Activated naive CD4-positive, alpha-beta T cell treated with anti-CD3 and anti-CD28 coated beads, Interleukin-2, amount 10 ng/mL, durations not matched to agents 7 days and 5 days (primary cell): Measurements from ENCODE around the gene TMEM176A.
"Not testable (repeated sequence)": the region's sequence is repeated elsewhere in the genome, so short reads cannot be mapped to it uniquely, and the experiment has no call there.

Experiments used
- CTCF ChIA-PET: fragments of 350-600 bp; sonication (Branson Sonifier 250); formaldehyde crosslinking; loops from one replicate; lab custom pipeline; 2021; ENCODE audit warnings: antibody characterized with exemption; lab: Charles Lee
- DNase-seq: peaks from one replicate; pipeline ENCODE4 v3.0.0-alpha.2; 2020
- H3K27ac Mint-ChIP-seq: one replicate; pipeline ENCODE4 v1.8.0; 2021; ENCODE audit warnings: mild to moderate bottlenecking, moderate library complexity, mixed read lengths
- H3K27me3 Mint-ChIP-seq: one replicate; pipeline ENCODE4 v1.8.0; 2021; ENCODE audit warnings: mild to moderate bottlenecking, mixed read lengths
- H3K36me3 Mint-ChIP-seq: one replicate; pipeline ENCODE4 v1.8.0; 2021; ENCODE audit warnings: mixed read lengths
- H3K4me1 Mint-ChIP-seq: one replicate; pipeline ENCODE4 v1.8.0; 2021; ENCODE audit warnings: mixed read lengths
- H3K4me3 Mint-ChIP-seq: one replicate; pipeline ENCODE4 v1.8.0; 2021; ENCODE audit warnings: mild to moderate bottlenecking, moderate library complexity, mixed read lengths
- H3K9me3 Mint-ChIP-seq: one replicate; pipeline ENCODE4 v1.8.0; 2021; ENCODE audit warnings: mixed read lengths

Gene TMEM176A

DNA sequence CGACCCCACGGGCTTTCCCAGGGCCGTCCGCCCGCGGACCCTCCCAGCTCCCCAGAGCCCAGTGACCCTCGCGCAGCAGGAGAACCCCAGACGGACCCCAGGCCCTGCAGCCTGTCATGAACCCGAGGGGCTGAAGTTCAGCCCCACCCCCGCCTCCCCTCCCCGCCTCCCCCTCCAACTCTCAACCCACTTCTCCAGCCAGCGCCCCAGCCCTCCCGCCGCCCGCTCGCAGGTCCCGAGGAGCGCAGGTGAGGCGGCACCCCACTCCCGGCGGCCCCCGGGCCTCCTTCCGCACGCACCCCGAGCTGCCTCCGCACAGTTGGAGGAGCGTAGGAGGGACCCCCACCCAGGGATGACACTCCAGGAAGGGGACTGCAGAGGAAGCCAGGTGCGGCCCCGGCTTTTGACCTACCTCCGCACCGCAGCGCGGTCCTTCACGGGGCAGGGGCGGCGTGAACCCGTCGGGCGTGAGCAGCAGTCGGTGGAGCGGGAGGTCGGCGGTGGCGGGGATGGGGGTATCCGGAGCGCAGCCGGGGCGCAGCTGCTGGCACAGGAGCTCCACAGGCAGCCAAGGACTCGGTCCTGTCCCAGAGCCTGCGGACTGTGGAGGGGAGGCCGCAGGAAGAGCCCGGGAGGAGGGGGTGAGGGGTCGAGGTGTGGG, at the start of gene TMEM176A:
Gene TMEM176A, plus strand, starts transcription at position 189 of the 661 bp plus-strand sequence. CDS start 782 bp downstream, outside the sequence.
- no peak for DNase-seq
- peaks cover 72% of the 10 kb centered on the region for H3K27me3 Mint-ChIP-seq
- peak within 1 kb of the TSS; percentile 35 for H3K4me3 Mint-ChIP-seq
- H3K9me3 Mint-ChIP-seq, result peaks cover 3% of the 10 kb centered on the region
- H3K27ac Mint-ChIP-seq, result no peak within 1 kb of the TSS
- CTCF ChIA-PET, result no interaction called here
- no peaks in the 10 kb centered on the region for H3K36me3 Mint-ChIP-seq
- peaks cover 11% of the 10 kb centered on the region for H3K4me1 Mint-ChIP-seq

DNA sequence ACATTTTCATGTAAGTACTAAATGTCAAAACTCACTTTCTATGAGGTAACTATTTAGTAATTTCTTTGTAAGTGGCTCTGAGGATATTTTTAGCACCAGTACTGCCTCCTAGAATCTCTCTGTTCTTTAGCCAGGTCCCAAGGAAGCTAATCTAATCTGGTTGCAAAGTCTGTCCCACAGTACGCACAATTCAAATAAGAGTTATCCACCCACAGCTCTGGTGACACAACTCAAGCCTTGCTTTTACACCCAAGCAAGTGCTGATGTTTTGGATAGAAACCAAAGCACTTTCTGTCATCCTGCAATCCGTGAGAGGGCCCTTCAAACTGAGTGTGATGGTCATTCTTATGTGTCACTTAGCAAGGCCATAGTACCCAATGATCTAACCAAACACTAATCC, 48.9 kb upstream of the TMEM176A start:
- Mint-ChIP-seq H3K27ac (peak overlapping the region; percentile 42), H3K4me1 (peaks cover 89% of the 10 kb centered on the region)
- CTCF ChIA-PET, result interaction anchor here (0.9 kb wide), 1 partner anchor 9 kb away, joined by 4 read pairs; no protein-coding TSS in a partner anchor

DNA sequence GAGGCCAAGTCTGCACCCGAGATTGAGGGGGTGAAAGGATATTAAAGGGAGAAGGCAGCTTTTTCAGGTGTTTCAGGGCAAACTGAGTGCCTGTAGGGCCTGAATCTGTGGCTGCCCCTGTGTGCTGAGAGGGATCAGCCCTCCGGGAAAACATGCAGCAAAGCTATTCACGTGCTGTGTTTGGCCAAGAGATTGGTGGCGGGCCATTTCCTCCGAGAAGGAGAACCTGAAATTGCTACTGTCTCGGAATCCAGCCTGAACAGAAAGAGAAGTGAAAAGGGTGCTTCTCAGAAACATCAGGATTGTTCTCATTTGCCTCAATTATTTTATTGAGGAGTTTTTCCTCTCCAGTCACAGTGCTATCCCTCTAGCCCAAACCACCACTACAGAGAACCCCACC, 47.3 kb upstream of the TMEM176A start:
- DNase-seq, result no peak
- CTCF ChIA-PET, result interaction anchor here (0.9 to 4.7 kb wide), 3 partner anchors 20 to 303 kb away, joined by 3 to 72 read pairs (median 30); partner anchors contain the start of genes GIMAP4 and GIMAP8
- Mint-ChIP-seq H3K9me3 (no peaks in the 10 kb centered on the region), H3K4me3 (no peak overlapping the region), H3K4me1 (peaks cover 85% of the 10 kb centered on the region), H3K27me3 (no peaks in the 10 kb centered on the region), H3K27ac (peak overlapping the region; percentile 67), H3K36me3 (peaks cover 11% of the 10 kb centered on the region)

More for the DNA sequence above, 48.9 kb upstream of the TMEM176A start:
- no peaks in the 10 kb centered on the region for H3K9me3 Mint-ChIP-seq
- peaks cover 20% of the 10 kb centered on the region for H3K36me3 Mint-ChIP-seq
- H3K4me3 Mint-ChIP-seq, result no peak overlapping the region
- H3K27me3 Mint-ChIP-seq, result no peaks in the 10 kb centered on the region
- no peak for DNase-seq

- Mint-ChIP-seq H3K9me3 (no peaks in the 10 kb centered on the region), H3K4me3 (peak overlapping the region; percentile 31), H3K27me3 (no peaks in the 10 kb centered on the region), H3K36me3 (peaks cover 11% of the 10 kb centered on the region), H3K27ac (peak overlapping the region; percentile 92), H3K4me1 (peaks cover 77% of the 10 kb centered on the region)
- CTCF ChIA-PET, result interaction anchor here (0.7 to 4.7 kb wide), 9 partner anchors 8 to 347 kb away, joined by 3 to 72 read pairs (median 6); partner anchors contain the start of genes GIMAP4, GIMAP6 and GIMAP8
- no peak for DNase-seq
These were observed 46.6 kb upstream of the TMEM176A start for GRCh38 chr7:150753826-150754603.

GRCh38 chr7:150754951-150755350, 45.6 kb upstream of the TMEM176A start:
- Mint-ChIP-seq H3K36me3 (peaks cover 11% of the 10 kb centered on the region), H3K27me3 (no peaks in the 10 kb centered on the region), H3K9me3 (peaks cover under 1% of the 10 kb centered on the region), H3K4me3 (peak overlapping the region; percentile 71), H3K4me1 (peaks cover 68% of the 10 kb centered on the region), H3K27ac (peak overlapping the region; percentile 96)
- CTCF ChIA-PET, result interaction anchor here (1.1 to 4.7 kb wide), 15 partner anchors 9 to 314 kb away, joined by 3 to 72 read pairs (median 6); partner anchors contain the start of genes GIMAP1, GIMAP4, GIMAP6 and GIMAP8
- no peak for DNase-seq

GRCh38 chr7:150755473-150756099, 45.0 kb upstream of the TMEM176A start:
- H3K4me3 Mint-ChIP-seq, result peak overlapping the region; percentile 71
- peaks cover 11% of the 10 kb centered on the region for H3K36me3 Mint-ChIP-seq
- peaks cover 61% of the 10 kb centered on the region for H3K4me1 Mint-ChIP-seq
- CTCF ChIA-PET, result interaction anchor here (0.7 to 4.7 kb wide), 18 partner anchors 10 to 315 kb away, joined by 3 to 72 read pairs (median 6); partner anchors contain the start of genes GIMAP1, GIMAP4, GIMAP6 and GIMAP8
- H3K27me3 Mint-ChIP-seq, result no peaks in the 10 kb centered on the region
- peak overlapping the region; percentile 96 for H3K27ac Mint-ChIP-seq
- peaks cover 6% of the 10 kb centered on the region for H3K9me3 Mint-ChIP-seq
- peak; percentile 86 for DNase-seq

DNA sequence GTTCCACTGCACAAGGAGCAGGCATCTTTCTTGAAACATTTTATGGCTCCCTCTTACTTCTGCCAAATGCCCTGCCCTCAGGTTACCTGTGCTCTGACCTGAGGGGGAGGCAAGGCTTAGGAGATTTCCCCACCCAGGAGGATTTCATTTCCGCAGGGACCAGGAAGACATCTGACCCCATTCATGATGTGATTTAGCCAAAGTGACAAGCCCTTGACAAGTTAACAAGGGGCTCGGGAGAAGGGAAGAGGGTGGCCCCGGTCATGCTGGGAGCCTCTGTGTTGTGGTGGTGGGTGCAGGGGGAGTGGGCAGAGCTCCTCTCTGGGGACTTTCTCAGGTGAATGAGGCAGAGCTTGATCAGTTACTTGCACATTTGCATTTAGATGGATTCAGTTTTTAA, 44.4 kb upstream of the TMEM176A start:
- no peak for DNase-seq
- Mint-ChIP-seq H3K27me3 (no peaks in the 10 kb centered on the region), H3K4me1 (peaks cover 58% of the 10 kb centered on the region), H3K9me3 (peaks cover 7% of the 10 kb centered on the region), H3K36me3 (peaks cover 10% of the 10 kb centered on the region), H3K4me3 (peak overlapping the region; percentile 71), H3K27ac (peak overlapping the region; percentile 96)
- CTCF ChIA-PET, result interaction anchor here (0.7 to 4.7 kb wide), 19 partner anchors 10 to 349 kb away, joined by 3 to 72 read pairs (median 6); partner anchors contain the start of genes GIMAP1, GIMAP4, GIMAP6 and GIMAP8

- H3K36me3 Mint-ChIP-seq, result peaks cover 17% of the 10 kb centered on the region
- CTCF ChIA-PET, result interaction anchor here (0.7 to 4.7 kb wide), 10 partner anchors 10 to 350 kb away, joined by 3 to 72 read pairs (median 4); partner anchors contain the start of genes GIMAP4 and GIMAP8
- H3K27ac Mint-ChIP-seq, result peak overlapping the region; percentile 96
- H3K27me3 Mint-ChIP-seq, result no peaks in the 10 kb centered on the region
- H3K4me3 Mint-ChIP-seq, result peak overlapping the region; percentile 71
- H3K9me3 Mint-ChIP-seq, result peaks cover 14% of the 10 kb centered on the region
- peaks cover 54% of the 10 kb centered on the region for H3K4me1 Mint-ChIP-seq
- no peak for DNase-seq
These were observed 43.7 kb upstream of the TMEM176A start for GRCh38 chr7:150756858-150757257.

DNA sequence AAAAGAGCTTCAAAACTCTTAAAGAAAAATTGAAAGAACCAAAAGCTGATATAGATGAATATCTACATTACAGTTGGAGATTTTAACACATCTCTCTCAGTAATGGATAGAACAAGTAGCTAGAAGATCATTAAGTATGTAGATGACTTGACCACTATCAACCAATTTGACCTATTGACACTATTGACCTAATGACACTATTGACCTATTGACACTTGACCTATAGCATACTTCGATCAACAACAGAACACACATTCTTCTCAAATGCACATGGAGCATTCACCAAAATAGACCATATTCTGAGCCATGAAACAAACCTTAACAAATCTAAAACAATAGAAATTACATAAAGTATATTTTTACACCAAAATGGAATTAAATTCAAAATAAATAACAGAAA, 41.1 kb upstream of the TMEM176A start:
- no peak overlapping the region for H3K27ac Mint-ChIP-seq
- CTCF ChIA-PET, result interaction anchor here (0.7 to 2.2 kb wide), 5 partner anchors 19 to 437 kb away, joined by 3 to 12 read pairs (median 4); partner anchors contain the start of gene LRRC61
- no peak overlapping the region for H3K4me3 Mint-ChIP-seq
- H3K4me1 Mint-ChIP-seq, result peaks cover 32% of the 10 kb centered on the region
- H3K27me3 Mint-ChIP-seq, result no peaks in the 10 kb centered on the region
- peaks cover 17% of the 10 kb centered on the region for H3K9me3 Mint-ChIP-seq
- DNase-seq, result no peak
- H3K36me3 Mint-ChIP-seq, result peaks cover 15% of the 10 kb centered on the region

DNA sequence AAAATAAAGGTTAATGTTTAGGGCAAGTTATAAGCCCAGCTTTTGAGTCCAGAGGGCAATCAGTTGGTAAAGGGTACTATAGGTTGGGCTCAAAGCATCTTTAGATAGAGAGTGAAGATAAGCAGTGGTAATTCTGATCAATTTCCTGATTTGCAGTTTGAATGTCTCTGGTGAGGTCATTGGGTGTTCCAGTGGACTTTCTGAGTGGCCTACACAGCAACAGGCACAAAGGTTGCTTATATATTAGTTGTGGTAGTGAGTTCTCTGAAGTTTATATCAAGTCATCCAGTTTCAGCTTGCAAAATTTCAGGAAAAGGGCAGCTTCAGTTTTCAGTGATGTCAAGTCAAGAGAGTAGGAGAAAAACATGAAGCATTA, 34.2 kb upstream of the TMEM176A start:
- peaks cover 8% of the 10 kb centered on the region for H3K36me3 Mint-ChIP-seq
- no peaks in the 10 kb centered on the region for H3K4me1 Mint-ChIP-seq
- no peak overlapping the region for H3K27ac Mint-ChIP-seq
- CTCF ChIA-PET, result interaction anchor here (2.1 kb wide), 1 partner anchor 13 kb away, joined by 9 read pairs; no protein-coding TSS in a partner anchor
- DNase-seq, result no peak
- H3K4me3 Mint-ChIP-seq, result no peak overlapping the region
- H3K9me3 Mint-ChIP-seq, result peaks cover 8% of the 10 kb centered on the region
- peaks cover 5% of the 10 kb centered on the region for H3K27me3 Mint-ChIP-seq

DNA sequence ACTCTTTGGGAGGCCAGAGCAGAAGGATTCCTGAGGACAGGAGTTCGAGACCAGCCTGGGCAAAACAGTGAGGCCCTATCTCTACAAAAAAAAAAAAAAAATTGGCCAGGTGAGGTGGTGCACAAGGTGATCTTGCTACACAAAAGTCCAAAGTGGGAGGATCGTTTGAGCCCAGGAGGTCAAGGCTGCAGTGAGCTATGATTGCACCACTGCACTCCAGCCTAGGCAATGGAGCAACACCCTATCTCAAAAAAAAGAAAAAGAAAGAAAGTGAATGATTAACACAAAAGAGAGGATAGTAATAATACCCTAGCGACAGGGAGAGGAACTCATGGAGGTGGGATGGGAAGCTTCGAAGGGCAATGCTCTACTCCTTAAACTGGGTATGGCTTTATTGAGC, 30.8 kb upstream of the TMEM176A start:
- peaks cover 6% of the 10 kb centered on the region for H3K36me3 Mint-ChIP-seq
- peaks cover 21% of the 10 kb centered on the region for H3K27me3 Mint-ChIP-seq
- DNase-seq, result no peak
- H3K4me3 Mint-ChIP-seq, result no peak overlapping the region
- CTCF ChIA-PET, result interaction anchor here (1.0 kb wide), 1 partner anchor 9 kb away, joined by 3 read pairs; no protein-coding TSS in a partner anchor
- no peaks in the 10 kb centered on the region for H3K4me1 Mint-ChIP-seq
- peaks cover 9% of the 10 kb centered on the region for H3K9me3 Mint-ChIP-seq
- no peak overlapping the region for H3K27ac Mint-ChIP-seq

- H3K4me3 Mint-ChIP-seq, result not testable (repeated sequence)
These were observed 26.4 kb upstream of the TMEM176A start for GRCh38 chr7:150774131-150774530.

GRCh38 chr7:150778014-150778737, 22.4 kb upstream of the TMEM176A start:
- CTCF ChIA-PET, result interaction anchor here (0.6 to 1.6 kb wide), 13 partner anchors 8 to 864 kb away, joined by 3 to 9 read pairs (median 4); no protein-coding TSS in a partner anchor
- Mint-ChIP-seq H3K27me3 (peaks cover 39% of the 10 kb centered on the region), H3K4me3 (no peak overlapping the region), H3K36me3 (peaks cover 6% of the 10 kb centered on the region), H3K27ac (no peak overlapping the region), H3K4me1 (peaks cover 4% of the 10 kb centered on the region), H3K9me3 (peaks cover 5% of the 10 kb centered on the region)
- no peak for DNase-seq

More at GRCh38 chr7:150774131-150774530, 26.4 kb upstream of the TMEM176A start:
- H3K27ac Mint-ChIP-seq, H3K36me3 Mint-ChIP-seq, DNase-seq, CTCF ChIA-PET, H3K9me3 Mint-ChIP-seq, H3K4me1 Mint-ChIP-seq: not testable (repeated sequence)
- peaks cover 37% of the 10 kb centered on the region for H3K27me3 Mint-ChIP-seq
